Umbilical cord (tissue), 2 donors: ENCODE results near the gene OXTR. TPM values are rescaled to one million over a fixed set of nuclear protein-coding genes. Genes with fewer than 3 reads are reported as not detected.

Source experiments
- DNase-seq: peaks from one replicate; pipeline ENCODE4 v3.0.0-alpha.2; 2015; ENCODE audit warnings: low spot score
- total RNA-seq: library from RNA; depleted of rRNA; stranded (reverse); fragments of >200 nt; gene quantifications from one replicate; pipeline ENCODE4 v1.2.3, GENCODE V29; 2014; ENCODE audit warnings: low replicate concordance; ENCODE audit not compliant: insufficient read depth

Gene OXTR
- total RNA-seq, 1 donor from 2014 or later: 57.5 TPM

- no peak for DNase-seq
These were observed 1.6 kb downstream of the OXTR start for GRCh38 chr3:8767667-8768363.

- DNase-seq: no peak
These were observed 2.2 kb downstream of the OXTR start for GRCh38 chr3:8767256-8767666.

- DNase-seq: no peak
These were observed 3.3 kb downstream of the OXTR start for GRCh38 chr3:8766148-8766547.

GRCh38 chr3:8765528-8765927, 3.9 kb downstream of the OXTR start:
- no peak for DNase-seq

- DNase-seq: no peak
These were observed 4.9 kb downstream of the OXTR start for GRCh38 chr3:8764528-8764927.

- DNase-seq: no peak
These were observed 6.6 kb downstream of the OXTR start for GRCh38 chr3:8762607-8763377.

- no peak for DNase-seq
These were observed 7.5 kb downstream of the OXTR start for GRCh38 chr3:8761866-8762265.

GRCh38 chr3:8760506-8760905, 8.9 kb downstream of the OXTR start:
- DNase-seq: no peak

- no peak for DNase-seq
These were observed 9.3 kb downstream of the OXTR start for GRCh38 chr3:8760091-8760490.

- no peak for DNase-seq
These were observed 10.2 kb downstream of the OXTR start for GRCh38 chr3:8759038-8759707.

- no peak for DNase-seq
These were observed 11.6 kb downstream of the OXTR start for GRCh38 chr3:8757551-8758518.

- DNase-seq: no peak
These were observed 12.7 kb downstream of the OXTR start for GRCh38 chr3:8756671-8757070.

- DNase-seq: no peak
These were observed 13.7 kb downstream of the OXTR start for GRCh38 chr3:8755564-8756237.

- DNase-seq: no peak
These were observed 14.3 kb downstream of the OXTR start for GRCh38 chr3:8755097-8755496.

GRCh38 chr3:8752832-8753231, 16.6 kb downstream of the OXTR start:
- no peak for DNase-seq

- DNase-seq: no peak
These were observed 20.1 kb downstream of the OXTR start for GRCh38 chr3:8749316-8749715.

- DNase-seq: no peak
These were observed 22.6 kb downstream of the OXTR start for GRCh38 chr3:8746780-8747345.

GRCh38 chr3:8745619-8746370, 23.6 kb downstream of the OXTR start:
- DNase-seq: no peak

GRCh38 chr3:8743911-8744310, 25.5 kb downstream of the OXTR start:
- no peak for DNase-seq
